ENCODE measurements around the gene SORCS2.

DNA sequence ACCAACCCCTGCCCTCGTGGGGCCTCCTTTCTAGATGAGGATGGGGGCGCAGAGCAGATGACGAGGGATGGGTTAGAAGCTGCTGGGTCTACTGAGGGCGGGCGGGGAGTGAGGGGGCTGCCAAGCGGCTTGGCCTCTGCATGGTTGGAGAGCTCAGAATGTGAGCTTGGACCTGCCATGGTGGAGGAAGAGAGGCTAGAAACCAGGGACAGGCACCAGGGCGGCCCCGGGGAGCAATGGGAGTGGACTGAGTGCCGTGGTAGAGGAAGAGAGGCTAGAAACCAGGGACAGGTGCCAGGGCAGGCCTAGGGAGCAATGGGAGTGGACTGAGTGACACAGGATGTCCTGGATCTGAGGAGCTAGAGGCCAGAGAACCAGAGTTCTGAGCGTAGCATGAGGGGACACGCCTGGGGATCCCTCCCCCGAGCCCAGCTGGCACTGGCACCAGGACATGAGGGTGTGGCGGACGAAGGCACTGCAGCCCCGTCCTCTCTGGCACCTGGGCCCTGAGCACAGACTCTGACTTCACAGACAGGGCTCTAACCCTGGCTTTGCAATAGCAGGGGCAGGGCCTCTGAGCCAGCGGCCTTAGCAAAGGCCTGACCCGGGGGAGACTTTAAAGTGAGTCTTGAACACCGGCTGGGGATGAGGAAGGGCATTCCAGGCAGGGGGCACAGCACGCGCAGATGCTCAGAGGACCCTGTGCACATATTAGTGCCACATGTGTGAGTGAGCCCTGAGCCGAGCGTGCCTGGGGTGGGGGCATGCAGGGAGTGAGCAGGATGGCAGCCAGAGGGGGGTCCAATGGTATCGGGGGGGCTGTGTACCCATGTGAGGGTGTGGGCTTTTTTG lies 456.4 kb downstream of the SORCS2 start:
- TF ChIP-seq, protein P1, sequence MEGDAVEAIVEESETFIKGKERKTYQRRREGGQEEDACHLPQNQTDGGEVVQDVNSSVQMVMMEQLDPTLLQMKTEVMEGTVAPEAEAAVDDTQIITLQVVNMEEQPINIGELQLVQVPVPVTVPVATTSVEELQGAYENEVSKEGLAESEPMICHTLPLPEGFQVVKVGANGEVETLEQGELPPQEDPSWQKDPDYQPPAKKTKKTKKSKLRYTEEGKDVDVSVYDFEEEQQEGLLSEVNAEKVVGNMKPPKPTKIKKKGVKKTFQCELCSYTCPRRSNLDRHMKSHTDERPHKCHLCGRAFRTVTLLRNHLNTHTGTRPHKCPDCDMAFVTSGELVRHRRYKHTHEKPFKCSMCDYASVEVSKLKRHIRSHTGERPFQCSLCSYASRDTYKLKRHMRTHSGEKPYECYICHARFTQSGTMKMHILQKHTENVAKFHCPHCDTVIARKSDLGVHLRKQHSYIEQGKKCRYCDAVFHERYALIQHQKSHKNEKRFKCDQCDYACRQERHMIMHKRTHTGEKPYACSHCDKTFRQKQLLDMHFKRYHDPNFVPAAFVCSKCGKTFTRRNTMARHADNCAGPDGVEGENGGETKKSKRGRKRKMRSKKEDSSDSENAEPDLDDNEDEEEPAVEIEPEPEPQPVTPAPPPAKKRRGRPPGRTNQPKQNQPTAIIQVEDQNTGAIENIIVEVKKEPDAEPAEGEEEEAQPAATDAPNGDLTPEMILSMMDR (IDR thresholded peaks at IDR 0.05; ENCODE audit: borderline replicate concordance, extremely low read depth, low read length, poor library complexity, severe bottlenecking), result no peak
- TF ChIP-seq EZH2 (IDR thresholded peaks at IDR 0.05; ENCODE audit: borderline replicate concordance, low read depth, low read length, severe bottlenecking), result no peak
